Measurements from ENCODE around the gene SERGEF. TPM values are rescaled to one million over a fixed set of nuclear protein-coding genes. Genes with fewer than 3 reads are reported as not detected.

The SERGEF gene
- total RNA-seq, 1 donor from 2014 or later: 27.0 TPM

DNA sequence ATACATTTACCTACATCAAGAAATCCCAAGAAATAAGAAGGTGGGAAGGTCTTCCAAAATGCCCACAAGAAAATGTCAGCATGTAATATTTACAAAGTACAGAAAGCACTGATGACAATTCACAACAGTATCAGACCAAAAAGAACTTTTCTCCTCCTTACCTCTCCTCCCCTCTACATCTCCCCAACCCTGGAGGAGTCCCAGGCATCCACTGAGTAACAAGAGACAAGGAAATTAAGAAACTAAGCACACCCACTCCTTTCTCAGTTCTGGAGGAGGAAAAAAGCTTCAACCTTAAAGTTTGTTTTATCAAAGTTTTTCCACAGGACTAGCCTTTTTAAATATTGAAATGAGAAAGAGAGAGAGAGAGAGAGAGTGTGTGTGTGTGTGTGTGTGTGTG is 2.0 kb upstream of the SERGEF start:
- H3K27me3 ChIP-seq (ENCODE audit: control insufficient read depth, insufficient read depth, low read length): no peaks in the 10 kb centered on the region
- no peak for DNase-seq (ENCODE audit: low read depth)
- H3K36me3 ChIP-seq (ENCODE audit: control insufficient read depth, insufficient read depth, low read length): no peaks in the 10 kb centered on the region
- H3K4me3 ChIP-seq (ENCODE audit: low read depth, low read length): no peak overlapping the region
- TF ChIP-seq CTCF (IDR thresholded peaks at IDR 0.05; ENCODE audit: insufficient read depth, low read length, poor library complexity, severe bottlenecking): no peak

DNA sequence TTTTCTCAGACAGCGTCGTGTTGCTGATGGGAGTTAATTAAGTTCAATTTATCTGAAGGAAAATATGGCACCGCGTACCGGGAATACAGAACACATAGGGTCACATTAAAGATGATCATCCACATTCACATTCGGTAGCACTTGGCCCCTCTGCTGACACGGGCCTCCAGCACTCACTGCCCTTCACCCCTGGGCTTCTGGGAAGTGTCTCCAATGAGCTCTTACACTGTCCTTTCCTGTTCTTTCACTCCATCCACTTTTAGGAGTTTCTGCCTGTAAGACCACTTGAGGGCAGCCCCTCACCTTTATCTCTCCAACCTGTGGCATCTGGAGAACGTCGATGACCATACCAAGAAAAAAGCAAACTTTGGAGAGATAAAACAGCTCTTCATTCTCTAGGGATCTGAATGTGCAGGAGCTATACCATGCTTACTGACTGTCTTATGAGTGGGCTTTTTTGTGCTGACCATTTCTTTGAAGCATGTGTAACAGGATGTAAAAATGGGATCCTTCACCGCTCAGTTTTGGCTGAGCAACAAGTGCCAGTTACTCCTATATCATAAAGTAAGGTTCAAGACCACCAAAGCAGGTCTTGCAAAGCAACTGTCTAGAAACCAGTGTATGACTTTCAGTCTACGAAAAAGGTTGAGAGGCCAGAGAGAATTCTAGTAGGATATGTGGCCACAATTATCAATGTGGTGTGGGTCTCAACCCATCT is 1.1 kb upstream of the SERGEF start:
- no peak for DNase-seq (ENCODE audit: low read depth)

GRCh38 chr11:18012122-18012905 is 533 bp downstream of the SERGEF start:
- no peaks in the 10 kb centered on the region for H3K27me3 ChIP-seq (ENCODE audit: control insufficient read depth, insufficient read depth, low read length)
- no peak for DNase-seq (ENCODE audit: low read depth)
- H3K4me3 ChIP-seq (ENCODE audit: low read depth, low read length): peak overlapping the region; percentile 57
- no peak for TF ChIP-seq CTCF (IDR thresholded peaks at IDR 0.05; ENCODE audit: insufficient read depth, low read length, poor library complexity, severe bottlenecking)
- no peaks in the 10 kb centered on the region for H3K36me3 ChIP-seq (ENCODE audit: control insufficient read depth, insufficient read depth, low read length)

More for the DNA sequence above, 1.1 kb upstream of the SERGEF start:
- Histone ChIP-seq H3K27me3 (ENCODE audit: control insufficient read depth, insufficient read depth, low read length) (no peaks in the 10 kb centered on the region), H3K36me3 (ENCODE audit: control insufficient read depth, insufficient read depth, low read length) (no peaks in the 10 kb centered on the region), H3K4me3 (ENCODE audit: low read depth, low read length) (peak overlapping the region; percentile 57)
- no peak for TF ChIP-seq CTCF (IDR thresholded peaks at IDR 0.05; ENCODE audit: insufficient read depth, low read length, poor library complexity, severe bottlenecking)

- no peak for TF ChIP-seq CTCF (IDR thresholded peaks at IDR 0.05; ENCODE audit: insufficient read depth, low read length, poor library complexity, severe bottlenecking)
- Histone ChIP-seq H3K4me3 (ENCODE audit: low read depth, low read length) (no peak overlapping the region), H3K36me3 (ENCODE audit: control insufficient read depth, insufficient read depth, low read length) (no peaks in the 10 kb centered on the region), H3K27me3 (ENCODE audit: control insufficient read depth, insufficient read depth, low read length) (no peaks in the 10 kb centered on the region)
- DNase-seq (ENCODE audit: low read depth): no peak
Measured at GRCh38 chr11:18011633-18012032, 1.2 kb downstream of the SERGEF start.

GRCh38 chr11:18010977-18011586 is 1.8 kb downstream of the SERGEF start:
- no peak for TF ChIP-seq CTCF (IDR thresholded peaks at IDR 0.05; ENCODE audit: insufficient read depth, low read length, poor library complexity, severe bottlenecking)
- Histone ChIP-seq H3K27me3 (ENCODE audit: control insufficient read depth, insufficient read depth, low read length) (no peaks in the 10 kb centered on the region), H3K4me3 (ENCODE audit: low read depth, low read length) (no peak overlapping the region), H3K36me3 (ENCODE audit: control insufficient read depth, insufficient read depth, low read length) (no peaks in the 10 kb centered on the region)
- DNase-seq (ENCODE audit: low read depth): no peak
